ENCODE data around the gene NT5C1A.

The NT5C1A gene

GRCh38 chr1:39689635-39690034 lies 17.7 kb upstream of the NT5C1A start:
- H3K4me3 ChIP-seq (ENCODE audit: low read depth, low read length) = no peak overlapping the region
- no peaks in the 10 kb centered on the region for H3K4me1 ChIP-seq (ENCODE audit: control insufficient read depth, insufficient read depth, low read length)
- no peaks in the 10 kb centered on the region for H3K9me3 ChIP-seq (ENCODE audit: control insufficient read depth, insufficient read depth, low read depth, low read length)
- ChIA-PET POLR2A (interaction anchor here (0.6 kb wide), 1 partner anchor 1826 kb away, joined by 3 read pairs; no protein-coding TSS in a partner anchor), CTCF (interaction anchor here (0.8 to 1.4 kb wide), 4 partner anchors 12 to 32 kb away, joined by 3 to 9 read pairs (median 4); no protein-coding TSS in a partner anchor)
- H3K27ac ChIP-seq (ENCODE audit: extremely low read depth, low read depth, low read length) = no peak overlapping the region
- H3K36me3 ChIP-seq (ENCODE audit: control insufficient read depth in 2 of 2, insufficient read depth in 1 of 2, low read length in 2 of 2) = no peaks in the 10 kb centered on the region
- TF ChIP-seq ZBTB49 (tag by site-specific recombination; IDR thresholded peaks at IDR 0.05; ENCODE audit: low read depth) (no peak), EGR2 (tag by site-specific recombination; IDR thresholded peaks at IDR 0.05; ENCODE audit: low read depth) (peak; percentile 23; the same call in 1 of the 2 replicates), ZNF140 (tag by site-specific recombination; IDR thresholded peaks at IDR 0.05) (no peak)

- Histone ChIP-seq H3K9me3 (ENCODE audit: control insufficient read depth, insufficient read depth, low read depth, low read length) (no peaks in the 10 kb centered on the region), H3K36me3 (ENCODE audit: control insufficient read depth in 2 of 2, insufficient read depth in 1 of 2, low read length in 2 of 2) (no peaks in the 10 kb centered on the region), H3K4me1 (ENCODE audit: control insufficient read depth, insufficient read depth, low read length) (no peaks in the 10 kb centered on the region), H3K4me3 (ENCODE audit: low read depth, low read length) (no peak overlapping the region), H3K27ac (ENCODE audit: extremely low read depth, low read depth, low read length) (no peak overlapping the region)
- TF ChIP-seq ZNF335 (tag by site-specific recombination; conservative IDR thresholded peaks at IDR 0.05) = no peak
- no peak for TF ChIP-seq ZNF580 (tag by site-specific recombination; IDR thresholded peaks at IDR 0.05)
- TF ChIP-seq HIC1 (tag by site-specific recombination; IDR thresholded peaks at IDR 0.05) = no peak
- TF ChIP-seq ZNF398 (tag by site-specific recombination; IDR thresholded peaks at IDR 0.05) = no peak
- no peak for TF ChIP-seq ZBTB1 (tag by site-specific recombination; IDR thresholded peaks at IDR 0.05)
- no peak for TF ChIP-seq REST (tag by site-specific recombination; IDR thresholded peaks at IDR 0.05)
- TF ChIP-seq ZNF521 (tag by site-specific recombination; IDR thresholded peaks at IDR 0.05) = no peak
- TF ChIP-seq KLF17 (tag by site-specific recombination; IDR thresholded peaks at IDR 0.05) = no peak
- POLR2A ChIA-PET = no interaction called here
- CTCF ChIA-PET = interaction anchor here (0.6 to 1.4 kb wide), 4 partner anchors 12 to 277 kb away, joined by 3 to 9 read pairs (median 4); no protein-coding TSS in a partner anchor
Observed at GRCh38 chr1:39689214-39689613, 17.3 kb upstream of the NT5C1A start.

Measured in HEK293 (cell line).